Cardiac fibroblast (primary cell): ENCODE results near the gene EGFR.

Experiments
- DNase-seq, 2 donors: peaks; one replicate each; pipeline versions ENCODE4 v3.0.0 to v3.0.0-alpha.2; 2010; ENCODE audit warnings: low read depth in 2 of 2
- H3K4me3 ChIP-seq, 2 donors: replicated peaks in 1 of 2; 1 replicate in 1 of 2; 2 replicates in 1 of 2; pipeline ENCODE4 v1.5.1; 2011; ENCODE audit warnings: low read depth in 2 of 2, low read length in 2 of 2, mild to moderate bottlenecking in 2 of 2, moderate library complexity in 1 of 2
- TF ChIP-seq, protein P1 (sequence below): IDR thresholded peaks from one replicate; pipeline ENCODE4 v1.5.1; 2011; ENCODE audit warnings: low read depth, mild to moderate bottlenecking, low read length, inconsistent platforms

The EGFR gene

GRCh38 chr7:55251313-55251712 lies 232.5 kb downstream of the EGFR start:
- TF ChIP-seq, protein P1, sequence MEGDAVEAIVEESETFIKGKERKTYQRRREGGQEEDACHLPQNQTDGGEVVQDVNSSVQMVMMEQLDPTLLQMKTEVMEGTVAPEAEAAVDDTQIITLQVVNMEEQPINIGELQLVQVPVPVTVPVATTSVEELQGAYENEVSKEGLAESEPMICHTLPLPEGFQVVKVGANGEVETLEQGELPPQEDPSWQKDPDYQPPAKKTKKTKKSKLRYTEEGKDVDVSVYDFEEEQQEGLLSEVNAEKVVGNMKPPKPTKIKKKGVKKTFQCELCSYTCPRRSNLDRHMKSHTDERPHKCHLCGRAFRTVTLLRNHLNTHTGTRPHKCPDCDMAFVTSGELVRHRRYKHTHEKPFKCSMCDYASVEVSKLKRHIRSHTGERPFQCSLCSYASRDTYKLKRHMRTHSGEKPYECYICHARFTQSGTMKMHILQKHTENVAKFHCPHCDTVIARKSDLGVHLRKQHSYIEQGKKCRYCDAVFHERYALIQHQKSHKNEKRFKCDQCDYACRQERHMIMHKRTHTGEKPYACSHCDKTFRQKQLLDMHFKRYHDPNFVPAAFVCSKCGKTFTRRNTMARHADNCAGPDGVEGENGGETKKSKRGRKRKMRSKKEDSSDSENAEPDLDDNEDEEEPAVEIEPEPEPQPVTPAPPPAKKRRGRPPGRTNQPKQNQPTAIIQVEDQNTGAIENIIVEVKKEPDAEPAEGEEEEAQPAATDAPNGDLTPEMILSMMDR, result no peak
- no peak for DNase-seq
- no peak overlapping the region for H3K4me3 ChIP-seq

GRCh38 chr7:55251911-55252310 lies 233.1 kb downstream of the EGFR start:
- no peak for DNase-seq
- H3K4me3 ChIP-seq, result no peak overlapping the region
- TF ChIP-seq, protein P1, result no peak

DNA sequence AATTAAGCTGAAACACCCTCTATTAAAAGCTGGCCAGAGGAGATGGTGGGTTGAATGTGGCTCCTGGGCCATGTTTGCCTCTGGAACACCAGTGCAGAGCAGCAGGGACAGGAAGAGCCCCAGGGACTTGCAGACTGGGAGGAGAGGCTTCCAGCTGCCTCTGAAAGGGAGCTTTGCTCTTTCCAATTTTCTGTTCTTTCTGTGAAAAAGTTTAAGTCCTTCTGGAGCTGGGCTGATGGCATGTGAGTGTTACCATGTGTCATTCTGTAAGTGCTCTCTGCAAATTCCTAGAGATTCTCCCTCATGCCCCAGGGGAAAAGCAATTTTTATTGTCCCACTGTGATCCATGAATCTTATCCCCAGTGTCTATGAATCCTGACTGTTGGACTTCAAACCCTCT lies 233.6 kb downstream of the EGFR start:
- TF ChIP-seq, protein P1, result no peak
- no peak for DNase-seq
- H3K4me3 ChIP-seq, result no peak overlapping the region

DNA sequence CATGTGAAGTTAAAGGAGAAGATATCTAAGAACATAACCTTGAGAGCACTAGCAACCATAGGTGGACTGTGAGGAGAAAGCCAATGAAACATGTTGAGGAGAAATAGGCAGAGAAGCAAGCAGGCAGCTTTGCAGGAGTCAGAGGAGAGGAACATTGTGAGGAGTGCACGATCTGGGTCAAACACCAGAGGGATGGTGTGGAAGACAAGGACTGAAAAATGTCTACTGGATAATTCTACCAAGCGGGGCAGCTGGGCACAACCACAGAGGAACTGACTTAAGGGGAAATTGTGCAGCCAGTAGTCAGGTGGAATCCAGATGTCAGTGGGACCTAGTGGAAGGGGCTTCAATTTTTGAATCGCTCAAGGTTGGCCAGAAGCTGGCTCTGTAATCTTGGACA lies 234.4 kb downstream of the EGFR start:
- no peak for DNase-seq
- TF ChIP-seq, protein P1, result no peak
- H3K4me3 ChIP-seq, result no peak overlapping the region

DNA sequence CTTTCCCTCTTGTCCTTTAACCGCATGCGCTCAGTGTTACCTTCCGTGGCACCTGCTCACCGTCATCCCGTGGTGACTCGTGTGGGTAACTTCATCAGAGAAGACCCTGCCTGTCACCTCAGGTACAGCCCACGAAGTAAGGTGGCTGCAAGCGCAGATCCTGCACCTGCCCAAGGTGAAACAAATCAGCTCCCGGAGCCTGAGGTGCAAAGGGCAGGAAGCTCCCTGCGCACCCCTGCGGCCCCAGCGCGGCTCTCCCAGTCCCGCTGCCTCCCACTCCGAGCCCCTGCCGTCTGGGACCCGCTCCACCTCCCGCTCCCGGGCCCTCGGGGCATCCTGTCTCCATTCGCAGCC lies 235.4 kb downstream of the EGFR start:
- DNase-seq, result no peak
- peak overlapping the region; percentile 49 to 61 for H3K4me3 ChIP-seq

GRCh38 chr7:55254596-55255495 lies 236.0 kb downstream of the EGFR start:
- peak; percentile 72 to 80 for DNase-seq
- TF ChIP-seq, protein P1, result peak; percentile 58
- peak overlapping the region; percentile 58 to 61 for H3K4me3 ChIP-seq

More for the DNA sequence above, 235.4 kb downstream of the EGFR start:
- TF ChIP-seq, protein P1, result no peak
